Retinal pigment epithelial cell (primary cell): ENCODE measurements around the gene RUNDC3A.

ENCODE experiments used
- DNase-seq: peaks from one replicate; pipeline ENCODE4 v3.0.0-alpha.2; 2010; ENCODE audit warnings: low read depth
- H3K4me3 ChIP-seq: 2 replicates; pipeline ENCODE4 v1.5.1; 2011; ENCODE audit warnings: mild to moderate bottlenecking, low read length, control low read depth, moderate library complexity
- TF ChIP-seq, protein P1 (sequence below): conservative IDR thresholded peaks from 2 replicates; pipeline ENCODE4 v1.5.1; 2011; ENCODE audit warnings: low read depth, low read length, control low read depth, inconsistent platforms

Gene RUNDC3A

DNA sequence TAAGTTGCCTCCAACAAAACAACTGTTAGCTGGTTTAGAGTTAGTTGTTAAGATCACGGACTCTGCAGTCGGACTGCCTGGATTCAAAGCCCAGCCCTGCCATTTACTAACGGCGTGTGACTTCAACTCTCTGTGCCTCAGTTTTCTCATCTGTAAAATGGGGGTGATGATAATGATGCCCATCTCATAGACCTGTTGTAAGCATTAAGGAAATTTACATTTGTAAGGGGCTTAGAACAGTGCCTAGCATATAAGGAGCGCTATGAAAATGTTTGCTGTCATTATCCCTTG, 41.3 kb upstream of the RUNDC3A start:
- TF ChIP-seq, protein P1, sequence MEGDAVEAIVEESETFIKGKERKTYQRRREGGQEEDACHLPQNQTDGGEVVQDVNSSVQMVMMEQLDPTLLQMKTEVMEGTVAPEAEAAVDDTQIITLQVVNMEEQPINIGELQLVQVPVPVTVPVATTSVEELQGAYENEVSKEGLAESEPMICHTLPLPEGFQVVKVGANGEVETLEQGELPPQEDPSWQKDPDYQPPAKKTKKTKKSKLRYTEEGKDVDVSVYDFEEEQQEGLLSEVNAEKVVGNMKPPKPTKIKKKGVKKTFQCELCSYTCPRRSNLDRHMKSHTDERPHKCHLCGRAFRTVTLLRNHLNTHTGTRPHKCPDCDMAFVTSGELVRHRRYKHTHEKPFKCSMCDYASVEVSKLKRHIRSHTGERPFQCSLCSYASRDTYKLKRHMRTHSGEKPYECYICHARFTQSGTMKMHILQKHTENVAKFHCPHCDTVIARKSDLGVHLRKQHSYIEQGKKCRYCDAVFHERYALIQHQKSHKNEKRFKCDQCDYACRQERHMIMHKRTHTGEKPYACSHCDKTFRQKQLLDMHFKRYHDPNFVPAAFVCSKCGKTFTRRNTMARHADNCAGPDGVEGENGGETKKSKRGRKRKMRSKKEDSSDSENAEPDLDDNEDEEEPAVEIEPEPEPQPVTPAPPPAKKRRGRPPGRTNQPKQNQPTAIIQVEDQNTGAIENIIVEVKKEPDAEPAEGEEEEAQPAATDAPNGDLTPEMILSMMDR = no peak
- DNase-seq = no peak
- no peak overlapping the region for H3K4me3 ChIP-seq

DNA sequence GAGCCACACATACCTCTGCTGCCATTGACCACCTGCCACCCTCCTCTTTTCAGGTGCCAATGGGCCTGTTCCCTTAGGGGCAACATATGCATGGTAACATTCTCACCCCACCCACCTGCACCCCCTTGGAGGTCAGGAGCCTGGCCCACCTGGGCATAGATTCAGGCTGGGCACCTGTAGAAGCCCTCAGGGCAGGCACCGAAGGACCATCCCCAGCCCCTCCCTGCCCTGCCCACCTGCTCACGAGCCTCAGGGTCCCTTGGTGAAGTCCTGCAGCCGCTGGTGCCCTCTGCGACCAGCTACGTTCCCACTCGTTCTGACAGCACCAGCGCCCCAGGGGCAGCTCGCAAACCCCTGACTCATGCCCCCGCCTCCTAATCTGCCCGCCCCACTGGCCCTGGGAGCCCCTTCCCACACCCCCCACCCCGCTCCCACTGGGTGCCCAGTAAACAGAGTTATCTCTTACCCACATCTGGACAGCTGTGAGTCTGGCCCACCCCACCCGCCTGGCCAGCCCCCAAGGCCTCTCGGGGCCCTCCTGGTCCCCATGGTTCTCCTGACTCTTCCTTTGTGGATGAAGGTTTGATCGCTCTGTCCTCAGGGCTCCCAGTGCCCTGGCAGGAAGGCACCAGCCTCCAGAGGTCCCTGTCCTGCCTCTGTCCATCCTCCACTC, 40.4 kb upstream of the RUNDC3A start, which contains the start of gene SLC4A1:
Gene SLC4A1, minus strand, starts transcription at position 318 of the 673 bp plus-strand sequence. CDS start 5,269 bp downstream, outside the sequence.
- H3K4me3 ChIP-seq = no peak within 1 kb of the TSS
- DNase-seq = no peak
- TF ChIP-seq, protein P1 = no peak

DNA sequence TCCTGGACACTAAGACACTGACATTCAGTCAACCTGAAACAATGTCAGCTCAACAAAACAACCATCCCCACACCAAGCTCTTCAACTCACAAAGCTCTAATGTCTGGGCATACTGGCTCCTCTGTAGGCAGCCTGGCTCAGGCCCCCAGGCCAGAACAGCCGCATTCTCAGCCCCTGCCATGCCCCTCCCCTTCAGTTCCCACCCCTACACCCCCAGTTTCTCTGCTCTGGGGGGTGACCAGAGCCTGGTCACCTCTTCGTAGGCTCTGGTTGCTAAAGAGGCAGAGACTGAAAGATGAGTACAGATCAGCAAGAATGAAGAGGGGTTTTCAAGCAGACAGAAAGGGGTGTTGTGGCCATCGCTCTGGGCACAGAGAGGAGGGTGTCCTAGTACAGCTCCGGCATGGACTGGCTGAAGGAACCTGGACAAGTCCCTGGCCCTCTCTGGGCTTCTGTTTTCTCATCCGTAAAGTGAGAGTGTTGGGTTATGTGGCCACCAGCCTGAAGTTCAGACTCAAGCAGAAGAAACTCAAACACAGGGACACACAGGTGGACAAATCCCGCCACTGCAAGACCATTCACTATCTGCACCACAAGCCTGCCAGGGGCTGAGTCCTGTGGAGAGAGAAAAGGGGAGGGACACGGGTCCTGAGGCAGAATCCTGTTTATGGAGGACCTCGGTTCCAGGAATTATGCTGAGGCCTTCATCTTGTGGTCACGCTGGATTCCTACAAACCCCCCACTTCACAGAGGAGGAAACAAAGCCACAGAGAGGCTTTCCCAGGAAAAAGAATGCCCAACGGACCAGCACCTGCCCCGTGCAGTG, 39.5 kb upstream of the RUNDC3A start:
- no peak for DNase-seq
- no peak overlapping the region for H3K4me3 ChIP-seq
- TF ChIP-seq, protein P1 = no peak

DNA sequence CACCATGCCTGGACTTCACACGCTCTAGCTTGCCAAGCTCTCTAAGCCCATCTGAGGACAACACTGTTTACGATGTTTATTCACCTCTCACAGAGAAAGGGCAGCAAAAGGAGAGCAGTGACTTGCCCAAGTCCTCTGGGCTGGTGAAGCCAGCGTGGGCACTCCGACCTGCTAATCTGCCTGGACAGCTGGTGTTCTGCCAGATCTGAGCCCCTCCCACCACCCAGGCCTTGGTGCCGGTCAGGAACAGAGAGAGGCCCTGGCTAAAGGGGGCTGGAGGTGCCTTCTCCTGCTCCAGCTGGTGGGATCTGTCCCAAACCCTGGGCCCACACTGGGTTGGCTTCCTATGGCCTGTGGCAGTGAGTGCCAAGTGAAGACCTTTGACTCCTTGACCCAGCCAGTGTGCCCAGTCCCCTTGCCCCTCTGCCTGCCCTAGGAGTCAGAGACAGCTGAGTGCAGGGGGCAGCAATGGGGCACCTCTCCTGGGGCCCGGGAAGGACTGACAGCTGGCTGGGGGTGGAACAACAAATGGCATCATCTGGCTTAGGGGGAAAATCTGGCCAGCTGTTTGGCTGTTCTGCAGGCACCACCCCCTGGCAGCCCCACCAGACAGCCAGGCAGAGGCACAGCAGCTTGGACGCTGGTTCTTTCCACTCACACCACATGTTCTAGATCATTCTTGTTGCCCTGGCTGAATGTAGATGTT, 38.7 kb upstream of the RUNDC3A start:
- no peak for DNase-seq
- TF ChIP-seq, protein P1 = no peak
- no peak overlapping the region for H3K4me3 ChIP-seq

DNA sequence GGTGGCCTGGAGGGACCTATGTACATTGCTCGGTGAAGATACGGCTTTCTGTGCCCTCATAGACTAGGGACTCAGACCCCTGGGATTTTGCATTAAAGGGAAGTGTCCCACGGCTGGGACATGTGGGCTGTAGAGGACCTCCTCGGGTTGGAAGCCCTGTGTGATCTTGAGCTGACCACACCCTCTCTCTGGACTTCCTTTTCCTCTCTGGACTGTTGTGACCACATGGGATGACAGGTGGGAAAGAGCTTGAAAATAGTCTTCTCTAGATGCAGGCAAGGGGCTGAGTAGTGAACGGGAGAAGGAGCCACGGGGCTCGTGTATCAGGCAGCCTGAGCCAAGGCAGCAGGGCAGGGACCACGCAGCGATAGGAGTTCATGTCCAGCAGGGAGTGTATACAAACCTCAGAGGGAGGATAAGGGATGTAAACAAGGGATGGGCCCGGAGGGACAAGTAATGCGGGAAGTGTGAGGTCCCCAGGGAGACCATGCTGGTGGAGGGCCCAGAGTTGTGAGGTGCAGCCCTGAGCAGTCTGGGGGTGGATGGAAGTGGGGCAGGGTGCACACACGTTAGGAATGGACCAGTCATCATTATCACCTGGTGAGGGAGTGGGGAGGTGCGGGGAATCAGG, 36.0 kb upstream of the RUNDC3A start:
- DNase-seq = no peak
- TF ChIP-seq, protein P1 = no peak
- no peak overlapping the region for H3K4me3 ChIP-seq

DNA sequence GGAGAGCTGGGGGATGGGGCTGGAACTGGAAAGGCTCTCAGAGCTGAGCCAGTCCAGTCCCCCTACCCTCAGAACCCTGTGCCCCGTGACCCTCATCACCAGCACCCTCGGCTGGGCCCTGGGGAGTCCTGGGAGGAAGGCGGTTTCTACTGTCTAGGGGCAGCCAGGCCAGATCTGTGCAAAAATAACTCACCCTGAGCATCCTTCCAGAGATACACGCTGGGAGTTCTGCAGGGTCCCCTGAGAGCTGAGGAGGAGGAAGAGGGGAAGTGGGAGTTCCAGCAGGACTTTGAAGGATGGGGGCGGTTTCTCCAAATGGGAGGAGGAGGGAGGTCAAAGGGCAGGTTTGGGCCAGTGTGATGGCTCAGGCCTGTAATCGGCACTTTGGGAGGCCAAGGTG, 35.4 kb upstream of the RUNDC3A start:
- DNase-seq = no peak
- no peak overlapping the region for H3K4me3 ChIP-seq
- TF ChIP-seq, protein P1 = no peak
